Fibroblast of peridontal ligament (primary cell): Measurements from ENCODE around the gene ANKFN1.

Source experiments
- DNase-seq: peaks from one replicate; pipeline ENCODE4 v3.0.0-alpha.2; 2010; ENCODE audit errors: extremely low read depth

Gene ANKFN1

GRCh38 chr17:56152874-56153602 lies at the start of gene ANKFN1:
ANKFN1 (plus strand) TSS chr17:56153475; CDS start chr17:56212668, 59,193 bp downstream.
- DNase-seq, result no peak

GRCh38 chr17:56108811-56109284 lies 44.4 kb upstream of the ANKFN1 start:
- no peak for DNase-seq

- DNase-seq, result no peak
Observed at GRCh38 chr17:56109836-56110235, 43.4 kb upstream of the ANKFN1 start.

GRCh38 chr17:56110463-56111135 lies 42.7 kb upstream of the ANKFN1 start:
- DNase-seq, result no peak

GRCh38 chr17:56111706-56112485 lies 41.4 kb upstream of the ANKFN1 start:
- peak; percentile 80 for DNase-seq

GRCh38 chr17:56113486-56113885 lies 39.8 kb upstream of the ANKFN1 start:
- DNase-seq, result no peak

- no peak for DNase-seq
Observed at GRCh38 chr17:56114469-56114868, 38.8 kb upstream of the ANKFN1 start.

GRCh38 chr17:56119191-56119590 lies 34.1 kb upstream of the ANKFN1 start:
- no peak for DNase-seq

GRCh38 chr17:56119936-56120335 lies 33.3 kb upstream of the ANKFN1 start:
- DNase-seq, result no peak

- DNase-seq, result no peak
Observed at GRCh38 chr17:56121191-56122051, 31.9 kb upstream of the ANKFN1 start.

- peak; percentile 70 for DNase-seq
Observed at GRCh38 chr17:56125830-56126819, 27.1 kb upstream of the ANKFN1 start.

- no peak for DNase-seq
Observed at GRCh38 chr17:56130026-56130425, 23.2 kb upstream of the ANKFN1 start.

GRCh38 chr17:56130631-56131030 lies 22.6 kb upstream of the ANKFN1 start:
- peak; percentile 18 for DNase-seq

- DNase-seq, result no peak
Observed at GRCh38 chr17:56131431-56131830, 21.8 kb upstream of the ANKFN1 start.

GRCh38 chr17:56136301-56136700 lies 17.0 kb upstream of the ANKFN1 start:
- no peak for DNase-seq

GRCh38 chr17:56141046-56141839 lies 12.0 kb upstream of the ANKFN1 start:
- DNase-seq, result peak; percentile 29

GRCh38 chr17:56142325-56142724 lies 10.9 kb upstream of the ANKFN1 start:
- peak; percentile 79 for DNase-seq

- no peak for DNase-seq
Observed at GRCh38 chr17:56142781-56143180, 10.5 kb upstream of the ANKFN1 start.

GRCh38 chr17:56144223-56144622 lies 9.1 kb upstream of the ANKFN1 start:
- DNase-seq, result no peak
